22Rv1 (cell line): ENCODE results near the gene FKBP7.

Source experiments
- CTCF ChIP-seq: fragments of 450-650 bp; IDR thresholded peaks from 2 replicates; pipeline ENCODE4 v1.5.1; 2017; ENCODE audit warnings: mild to moderate bottlenecking
- ZFX ChIP-seq: fragments of 450-650 bp; IDR thresholded peaks from 2 replicates; pipeline ENCODE4 v1.6.1; 2017; ENCODE audit warnings: antibody characterized with exemption, borderline replicate concordance

GRCh38 chr2:178521304-178522150 lies 43.1 kb upstream of the FKBP7 start:
- TF ChIP-seq CTCF (no peak), ZFX (no peak)
